Measurements from ENCODE around the gene HDAC10. TPM values are rescaled to one million over a fixed set of nuclear protein-coding genes. Genes with fewer than 3 reads are reported as not detected.

Gene HDAC10
- polyA plus RNA-seq, 1 experiment: 18.2 TPM

DNA sequence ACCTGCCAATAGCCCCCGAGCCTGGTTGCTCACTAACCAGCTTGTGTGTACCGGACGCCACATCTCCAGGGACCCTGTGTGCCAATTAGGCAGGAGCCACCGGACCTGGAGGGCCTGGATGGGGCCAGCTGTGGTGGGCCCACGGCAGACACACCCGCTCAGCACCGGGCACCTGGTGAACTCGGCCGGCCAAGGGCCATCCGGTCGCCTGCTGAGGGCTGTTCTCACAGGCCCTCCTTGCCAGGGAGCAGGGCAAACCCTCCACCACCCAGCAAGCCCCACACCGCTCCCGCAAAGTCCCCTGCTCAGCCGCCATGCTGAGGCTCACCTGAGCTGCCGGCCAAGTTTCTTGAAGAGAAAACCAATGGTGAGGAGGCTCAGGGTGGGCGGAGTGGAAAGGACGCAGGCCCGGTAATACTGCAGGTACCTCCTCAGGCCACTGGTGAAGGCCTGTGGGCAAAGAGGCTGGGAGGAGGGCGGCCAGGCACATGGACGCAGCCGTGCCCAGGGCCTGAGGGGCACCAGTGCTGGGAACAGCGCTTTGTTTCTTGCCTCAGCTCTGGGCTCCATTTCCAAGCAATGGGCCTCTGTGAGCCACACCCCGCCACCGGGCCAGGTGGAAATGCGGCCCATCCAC lies 23.4 kb downstream of the HDAC10 start:
- Histone ChIP-seq H3K27me3 (ENCODE audit: control insufficient read depth, insufficient read depth, low read length) (no peaks in the 10 kb centered on the region), H3K36me3 (ENCODE audit: control insufficient read depth, insufficient read depth, low read length) (peaks cover 25% of the 10 kb centered on the region), H3K4me3 (ENCODE audit: low read depth, low read length) (no peak overlapping the region)
- ChIA-PET CTCF (interaction anchor here (2.2 kb wide), 1 partner anchor 9 kb away, joined by 9 read pairs; no protein-coding TSS in a partner anchor), POLR2A (no interaction called here)
- TF ChIP-seq, protein P1, sequence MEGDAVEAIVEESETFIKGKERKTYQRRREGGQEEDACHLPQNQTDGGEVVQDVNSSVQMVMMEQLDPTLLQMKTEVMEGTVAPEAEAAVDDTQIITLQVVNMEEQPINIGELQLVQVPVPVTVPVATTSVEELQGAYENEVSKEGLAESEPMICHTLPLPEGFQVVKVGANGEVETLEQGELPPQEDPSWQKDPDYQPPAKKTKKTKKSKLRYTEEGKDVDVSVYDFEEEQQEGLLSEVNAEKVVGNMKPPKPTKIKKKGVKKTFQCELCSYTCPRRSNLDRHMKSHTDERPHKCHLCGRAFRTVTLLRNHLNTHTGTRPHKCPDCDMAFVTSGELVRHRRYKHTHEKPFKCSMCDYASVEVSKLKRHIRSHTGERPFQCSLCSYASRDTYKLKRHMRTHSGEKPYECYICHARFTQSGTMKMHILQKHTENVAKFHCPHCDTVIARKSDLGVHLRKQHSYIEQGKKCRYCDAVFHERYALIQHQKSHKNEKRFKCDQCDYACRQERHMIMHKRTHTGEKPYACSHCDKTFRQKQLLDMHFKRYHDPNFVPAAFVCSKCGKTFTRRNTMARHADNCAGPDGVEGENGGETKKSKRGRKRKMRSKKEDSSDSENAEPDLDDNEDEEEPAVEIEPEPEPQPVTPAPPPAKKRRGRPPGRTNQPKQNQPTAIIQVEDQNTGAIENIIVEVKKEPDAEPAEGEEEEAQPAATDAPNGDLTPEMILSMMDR (IDR thresholded peaks at IDR 0.05; ENCODE audit: insufficient read depth, low read depth, low read length): no peak
- no peak for DNase-seq (ENCODE audit: low read depth)

DNA sequence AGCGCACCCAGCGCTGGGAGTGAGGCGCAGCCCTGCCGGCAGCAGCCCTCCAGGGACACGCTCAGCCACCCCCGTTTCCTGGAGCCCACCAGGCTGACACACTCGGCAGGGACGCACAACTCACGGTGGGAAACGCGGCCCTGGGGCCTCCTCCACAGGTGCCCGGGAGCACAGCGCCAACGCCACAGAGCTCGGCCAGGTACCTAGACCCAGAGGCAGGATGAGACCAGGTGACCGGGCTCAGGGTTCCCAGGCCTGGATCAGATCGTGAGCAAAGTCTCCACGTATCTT lies 24.2 kb downstream of the HDAC10 start:
- no peak overlapping the region for H3K4me3 ChIP-seq (ENCODE audit: low read depth, low read length)
- CTCF ChIA-PET: interaction anchor here (0.6 to 2.2 kb wide), 3 partner anchors 10 to 50 kb away, joined by 3 to 9 read pairs (median 3); no protein-coding TSS in a partner anchor
- H3K36me3 ChIP-seq (ENCODE audit: control insufficient read depth, insufficient read depth, low read length): peaks cover 28% of the 10 kb centered on the region
- TF ChIP-seq, protein P1 (IDR thresholded peaks at IDR 0.05; ENCODE audit: insufficient read depth, low read depth, low read length): no peak
- no peaks in the 10 kb centered on the region for H3K27me3 ChIP-seq (ENCODE audit: control insufficient read depth, insufficient read depth, low read length)
- POLR2A ChIA-PET: no interaction called here
- DNase-seq (ENCODE audit: low read depth): no peak

DNA sequence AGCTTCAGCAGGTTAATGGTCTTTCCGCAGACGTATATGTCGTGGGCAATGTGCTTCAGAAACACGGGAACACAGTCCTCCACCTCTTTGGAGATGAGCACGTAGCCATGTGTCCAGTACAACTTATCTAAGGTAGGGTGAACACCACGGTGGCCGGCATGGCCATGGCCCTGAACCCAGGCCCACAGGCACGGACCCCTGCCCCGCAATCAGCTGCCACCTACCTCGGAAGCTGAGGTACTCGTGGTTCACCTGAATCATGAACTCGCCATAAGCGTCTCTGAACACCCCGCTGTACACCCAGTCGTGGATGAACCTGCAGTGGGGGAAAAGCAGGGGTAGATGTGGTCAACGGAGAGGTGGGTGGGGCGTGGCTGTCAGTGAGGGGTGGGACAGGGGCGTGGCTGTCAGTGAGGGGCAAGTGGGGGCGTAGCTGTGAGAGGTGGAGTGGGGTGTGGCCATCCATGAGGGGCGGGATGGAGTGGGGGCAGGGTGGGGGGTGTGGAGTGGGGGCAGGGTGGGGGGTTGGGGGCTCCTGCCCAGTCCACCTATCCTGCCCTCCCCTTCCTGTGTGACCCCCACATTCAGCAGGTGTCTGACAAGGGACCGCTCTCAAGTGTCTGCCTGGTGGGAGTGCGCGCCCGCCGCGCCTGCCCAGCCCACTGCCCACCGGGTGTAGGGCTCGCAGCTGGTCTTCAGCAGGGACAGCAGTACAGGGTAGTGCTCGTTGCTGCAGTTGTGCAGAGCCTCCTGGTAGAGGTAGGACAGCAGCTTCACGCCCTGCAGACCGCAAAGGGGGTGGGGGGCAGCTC lies 24.8 kb downstream of the HDAC10 start:
- DNase-seq (ENCODE audit: low read depth): no peak
- ChIA-PET POLR2A (no interaction called here), CTCF (interaction anchor here (0.6 to 2.2 kb wide), 4 partner anchors 11 to 50 kb away, joined by 3 to 9 read pairs (median 4); no protein-coding TSS in a partner anchor)
- Histone ChIP-seq H3K27me3 (ENCODE audit: control insufficient read depth, insufficient read depth, low read length) (no peaks in the 10 kb centered on the region), H3K4me3 (ENCODE audit: low read depth, low read length) (no peak overlapping the region), H3K36me3 (ENCODE audit: control insufficient read depth, insufficient read depth, low read length) (peaks cover 29% of the 10 kb centered on the region)
- TF ChIP-seq, protein P1 (IDR thresholded peaks at IDR 0.05; ENCODE audit: insufficient read depth, low read depth, low read length): no peak

DNA sequence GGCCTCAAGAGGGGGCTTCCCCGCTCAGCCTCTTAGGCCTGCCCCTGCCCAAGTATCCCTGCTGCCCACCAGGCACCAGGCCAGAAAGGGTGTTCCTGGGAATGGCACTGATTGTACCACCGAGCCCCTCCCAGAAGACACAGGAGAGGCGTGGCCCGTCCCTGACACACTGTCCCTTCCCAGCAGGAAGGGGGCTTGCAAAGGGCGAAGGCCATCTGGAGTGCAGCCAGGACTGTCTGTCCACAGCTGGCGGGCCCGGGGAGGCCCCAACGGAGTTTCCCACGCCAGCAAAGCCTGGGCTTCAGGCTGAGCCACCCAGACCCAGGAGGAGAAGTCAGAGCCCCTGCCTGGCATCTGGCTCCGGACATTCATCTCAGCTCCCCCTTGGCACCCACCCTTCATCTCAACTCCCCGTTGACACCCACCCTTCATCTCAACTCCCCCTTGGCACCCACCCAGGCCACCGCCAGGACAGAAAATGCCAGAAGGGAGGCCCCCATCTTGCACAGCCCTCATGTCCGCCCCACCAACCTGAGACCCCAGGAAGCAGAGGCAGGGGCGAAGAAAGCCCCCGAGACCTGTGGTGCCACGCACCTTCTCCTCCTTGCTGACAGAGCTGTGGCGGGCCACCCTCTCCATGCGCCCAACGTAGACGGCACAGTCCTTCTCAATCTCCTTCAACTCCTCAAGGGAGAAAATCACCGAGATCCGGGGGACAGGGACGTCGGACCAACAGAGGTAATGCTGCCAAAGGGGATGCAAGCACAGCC lies 25.7 kb downstream of the HDAC10 start:
- no peak for DNase-seq (ENCODE audit: low read depth)
- ChIA-PET POLR2A (no interaction called here), CTCF (interaction anchor here (1.1 kb wide), 2 partner anchors 10 to 12 kb away, joined by 3 to 4 read pairs; no protein-coding TSS in a partner anchor)
- Histone ChIP-seq H3K27me3 (ENCODE audit: control insufficient read depth, insufficient read depth, low read length) (no peaks in the 10 kb centered on the region), H3K36me3 (ENCODE audit: control insufficient read depth, insufficient read depth, low read length) (peaks cover 37% of the 10 kb centered on the region), H3K4me3 (ENCODE audit: low read depth, low read length) (no peak overlapping the region)
- TF ChIP-seq, protein P1 (IDR thresholded peaks at IDR 0.05; ENCODE audit: insufficient read depth, low read depth, low read length): no peak

DNA sequence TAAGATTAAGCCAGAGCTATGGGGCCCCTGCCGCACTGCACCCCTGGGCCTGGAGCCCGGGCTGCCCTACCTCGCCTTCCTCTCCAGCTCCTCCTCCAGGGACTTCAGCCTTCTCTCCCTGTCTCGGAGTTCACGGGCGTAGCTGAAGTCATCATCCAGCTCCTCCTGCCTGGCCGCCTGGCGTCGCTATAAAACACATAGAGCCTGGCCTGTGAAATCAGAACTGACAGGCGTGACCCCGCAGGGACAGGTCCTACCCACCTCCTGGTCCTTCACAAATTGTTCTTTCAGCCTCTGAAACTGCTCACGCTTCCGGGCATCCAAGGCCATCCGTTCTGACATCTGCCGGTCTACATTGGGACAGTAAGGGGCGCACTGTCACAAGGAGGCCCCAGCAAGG lies 27.0 kb downstream of the HDAC10 start:
- Histone ChIP-seq H3K4me3 (ENCODE audit: low read depth, low read length) (no peak overlapping the region), H3K36me3 (ENCODE audit: control insufficient read depth, insufficient read depth, low read length) (peaks cover 44% of the 10 kb centered on the region), H3K27me3 (ENCODE audit: control insufficient read depth, insufficient read depth, low read length) (no peaks in the 10 kb centered on the region)
- POLR2A ChIA-PET: no interaction called here
- CTCF ChIA-PET: interaction anchor here (1.1 to 1.4 kb wide), 3 partner anchors 8 to 17 kb away, joined by 3 to 5 read pairs (median 3); no protein-coding TSS in a partner anchor
- DNase-seq (ENCODE audit: low read depth): no peak
- TF ChIP-seq, protein P1 (IDR thresholded peaks at IDR 0.05; ENCODE audit: insufficient read depth, low read depth, low read length): no peak

Data from BJ (cell line).